HuH-7 (cell line): ENCODE data around the gene GRM7.

ENCODE experiments used
- DNase-seq: peaks from one replicate; pipeline ENCODE4 v3.0.0; 2011; ENCODE audit warnings: low spot score

GRM7 gene

GRCh38 chr3:7400360-7400759, 539.4 kb downstream of the GRM7 start:
- DNase-seq = no peak

GRCh38 chr3:7401418-7401817, 540.5 kb downstream of the GRM7 start:
- DNase-seq = no peak

GRCh38 chr3:7407107-7407506, 546.2 kb downstream of the GRM7 start:
- no peak for DNase-seq

DNA sequence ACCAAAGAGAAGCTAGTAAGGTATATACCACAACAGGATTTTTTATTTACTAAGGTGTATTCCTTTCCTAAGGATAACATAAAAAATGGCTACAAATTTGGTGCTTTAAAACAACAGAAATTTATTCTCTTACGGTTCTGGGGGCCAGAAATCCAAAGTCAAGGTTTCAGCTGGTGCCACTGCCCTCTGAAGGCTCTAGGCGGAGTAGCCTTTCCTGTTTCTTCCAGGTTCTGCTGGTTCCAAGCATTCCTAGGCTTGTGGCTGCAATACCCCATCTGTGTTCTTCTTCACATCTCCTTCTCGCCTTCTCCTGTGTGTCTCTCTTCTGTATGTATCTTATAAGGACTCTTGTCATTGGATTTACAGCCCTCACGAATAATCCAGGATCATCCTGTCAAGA, 549.9 kb downstream of the GRM7 start:
- DNase-seq = no peak

- no peak for DNase-seq
These were observed 560.1 kb downstream of the GRM7 start for GRCh38 chr3:7421065-7421464.

DNA sequence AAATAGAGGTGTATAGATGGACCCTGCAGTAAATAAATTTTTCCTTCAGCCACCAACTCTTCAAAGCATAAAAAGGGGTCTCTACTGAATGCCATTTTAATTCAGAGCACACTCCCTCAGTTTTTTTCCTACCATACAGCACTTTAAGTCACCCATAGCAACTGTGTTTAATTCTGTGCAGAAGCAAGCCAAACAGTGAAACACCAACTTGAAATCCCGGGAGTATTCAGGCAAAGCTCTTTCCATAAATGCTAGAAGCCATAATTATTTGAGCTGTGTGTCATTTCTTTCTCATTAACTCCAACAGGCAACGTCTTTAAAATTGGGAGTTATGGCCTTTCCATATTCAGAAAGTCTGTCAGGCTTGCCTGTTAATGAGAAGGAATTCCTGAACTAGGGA, 562.1 kb downstream of the GRM7 start:
- no peak for DNase-seq

- DNase-seq = no peak
These were observed 563.1 kb downstream of the GRM7 start for GRCh38 chr3:7423995-7424394.

DNA sequence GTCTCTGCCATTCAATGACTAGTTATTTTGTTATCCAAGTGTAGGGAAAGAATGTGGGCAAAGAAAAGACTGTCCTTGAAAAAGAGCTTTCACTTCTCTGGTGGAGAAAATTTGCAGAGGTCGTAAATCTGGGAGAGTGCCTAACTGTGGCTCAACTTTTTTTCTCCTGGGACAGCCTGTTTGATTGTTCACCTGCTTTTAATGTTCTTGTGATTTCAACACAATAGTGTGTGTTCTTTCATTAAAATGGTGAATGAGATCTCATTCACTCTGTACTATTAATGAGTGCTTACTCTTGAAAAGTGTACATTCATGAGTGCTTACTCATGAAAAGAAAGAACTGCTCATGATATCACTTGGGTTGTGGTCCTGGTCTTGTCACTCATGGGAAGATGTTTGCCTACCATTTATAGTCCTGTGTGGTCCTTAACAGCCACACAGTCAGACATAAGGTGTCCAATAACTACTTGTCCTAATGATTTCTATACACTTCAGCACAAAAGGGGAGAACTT, 567.3 kb downstream of the GRM7 start:
- DNase-seq = no peak

- DNase-seq = no peak
These were observed 571.7 kb downstream of the GRM7 start for GRCh38 chr3:7432610-7433009.

DNA sequence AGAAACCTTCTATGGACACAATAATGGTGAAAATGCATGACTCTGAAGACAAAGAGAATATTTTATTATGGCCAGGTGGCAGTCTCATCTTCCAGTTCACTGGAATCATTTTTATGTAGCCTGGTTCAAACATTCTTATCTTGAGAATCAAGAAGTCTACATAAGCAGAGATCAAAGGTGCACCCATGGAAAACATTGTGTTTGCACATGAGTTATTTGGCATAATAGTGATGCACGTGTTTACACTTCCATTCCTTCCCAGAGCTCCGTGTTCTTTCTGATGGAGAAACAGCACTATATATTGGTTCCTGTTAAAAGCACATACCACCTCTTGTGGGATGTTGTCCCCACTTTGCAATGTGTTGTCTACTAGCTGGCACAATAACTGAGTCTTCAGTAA, 572.2 kb downstream of the GRM7 start:
- no peak for DNase-seq

DNA sequence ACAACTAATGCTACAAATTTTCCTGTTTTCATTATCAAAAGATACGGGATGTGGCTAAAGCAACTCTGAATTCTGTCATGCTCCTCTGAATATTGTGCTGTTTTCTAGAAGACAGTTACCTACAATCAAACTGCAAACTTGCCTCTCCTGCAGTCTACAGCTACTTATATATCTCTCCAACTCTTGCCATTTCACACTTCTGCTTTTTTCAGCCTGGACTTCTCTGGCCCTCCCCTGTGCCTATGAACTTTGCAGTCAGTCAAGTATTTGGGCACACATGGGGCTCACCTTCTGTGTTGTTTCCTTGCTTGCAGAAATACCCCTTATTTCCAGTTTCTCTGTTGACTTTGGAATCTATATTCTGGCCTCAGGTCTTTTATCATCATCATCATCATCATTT, 575.6 kb downstream of the GRM7 start:
- DNase-seq = no peak

- no peak for DNase-seq
These were observed 576.3 kb downstream of the GRM7 start for GRCh38 chr3:7437231-7437630.

DNA sequence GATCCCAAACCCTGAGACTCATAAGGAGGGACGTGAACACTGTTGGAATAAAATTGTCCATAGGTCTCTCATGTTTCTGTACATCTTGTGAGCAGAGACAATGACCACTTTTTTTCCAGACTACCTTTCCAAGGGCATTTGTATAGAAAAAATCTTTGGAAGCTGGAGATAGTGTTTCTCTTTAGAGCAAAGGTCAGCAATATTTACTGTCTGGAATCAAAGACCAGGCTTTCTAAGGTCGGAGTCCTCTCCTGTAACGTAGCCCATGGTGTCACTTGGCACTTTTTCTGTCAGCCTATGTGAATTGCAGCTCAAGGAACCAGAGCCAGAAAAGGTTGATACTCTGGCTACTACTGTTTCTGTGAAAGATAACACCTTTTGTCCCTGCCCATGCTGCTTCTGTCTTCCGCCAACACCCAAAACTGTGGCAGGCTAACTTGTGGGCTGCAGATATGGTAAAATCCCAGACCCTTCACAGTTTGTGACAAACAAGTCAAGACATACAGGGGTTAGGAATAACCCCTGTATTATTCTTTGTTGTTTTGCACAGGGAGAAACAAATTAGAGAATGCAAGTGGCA, 578.3 kb downstream of the GRM7 start:
- DNase-seq = no peak

GRCh38 chr3:7444886-7445285, 584.0 kb downstream of the GRM7 start:
- DNase-seq = no peak

GRCh38 chr3:7445331-7445730, 584.4 kb downstream of the GRM7 start:
- no peak for DNase-seq

DNA sequence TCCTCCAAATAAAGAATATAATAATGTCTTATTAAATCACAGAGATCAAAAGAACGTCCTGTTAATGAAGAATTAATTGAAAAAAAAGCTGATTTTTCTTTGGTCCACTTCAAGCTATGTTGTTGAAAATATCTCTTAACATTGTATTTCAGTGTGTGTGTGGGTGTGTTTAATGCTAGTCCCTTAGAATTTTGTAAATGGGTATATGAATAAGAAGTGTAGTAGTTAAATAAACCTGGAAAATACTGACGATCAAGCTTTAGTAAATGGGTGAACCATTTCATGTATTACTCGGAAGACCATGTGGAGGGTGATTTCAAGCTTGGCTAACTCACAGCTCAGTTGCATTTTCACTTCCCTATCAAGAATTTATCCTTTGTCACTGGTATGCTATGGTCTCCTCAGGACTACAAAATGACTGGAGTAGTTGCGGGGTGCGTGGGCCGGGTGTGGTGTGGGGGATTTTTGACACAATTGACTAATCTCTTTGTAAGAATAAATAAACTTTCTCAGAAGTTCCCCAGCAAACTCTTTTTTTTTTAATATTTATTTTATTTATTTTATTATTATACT, 586.4 kb downstream of the GRM7 start:
- DNase-seq = no peak

- DNase-seq = no peak
These were observed 595.5 kb downstream of the GRM7 start for GRCh38 chr3:7456386-7456785.

GRCh38 chr3:7461202-7461825, 600.4 kb downstream of the GRM7 start:
- no peak for DNase-seq

DNA sequence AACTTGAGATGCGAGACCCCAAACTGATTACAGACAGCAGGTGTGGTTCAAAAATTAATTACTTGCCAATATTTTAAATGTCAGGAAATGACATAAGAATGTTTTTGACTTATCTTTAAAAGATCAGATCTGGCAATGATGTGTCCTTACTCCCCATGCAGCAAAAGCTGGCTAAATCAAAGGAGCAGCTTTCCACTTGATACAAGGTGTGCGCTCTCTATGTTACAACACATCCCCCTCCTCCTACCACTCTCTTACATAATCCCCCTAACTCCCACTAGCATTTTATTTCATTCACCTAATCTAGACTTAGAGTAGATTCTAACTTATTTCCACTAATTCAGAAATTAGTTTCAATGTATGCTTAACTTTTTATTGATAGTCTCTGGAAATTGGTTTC, 609.0 kb downstream of the GRM7 start:
- no peak for DNase-seq

DNA sequence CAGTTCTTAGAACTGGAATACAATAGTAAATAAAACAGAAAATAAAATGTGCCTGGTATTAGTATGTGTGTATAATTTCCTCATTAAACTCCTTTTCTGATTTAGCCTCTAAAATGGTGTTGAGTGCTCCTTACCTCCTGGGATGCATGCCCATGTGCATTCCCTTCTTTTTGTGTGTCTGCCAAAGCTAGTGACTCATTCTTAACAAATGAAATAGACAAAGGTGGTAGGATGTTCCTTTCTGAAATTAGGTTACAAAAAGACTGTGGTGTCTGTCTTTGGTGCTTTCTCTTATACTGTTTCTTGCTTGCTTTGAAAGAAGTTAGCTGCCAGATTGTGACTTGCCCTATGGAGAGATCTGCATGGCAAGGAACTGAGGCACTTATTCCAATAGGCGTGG, 623.7 kb downstream of the GRM7 start:
- DNase-seq = no peak

DNA sequence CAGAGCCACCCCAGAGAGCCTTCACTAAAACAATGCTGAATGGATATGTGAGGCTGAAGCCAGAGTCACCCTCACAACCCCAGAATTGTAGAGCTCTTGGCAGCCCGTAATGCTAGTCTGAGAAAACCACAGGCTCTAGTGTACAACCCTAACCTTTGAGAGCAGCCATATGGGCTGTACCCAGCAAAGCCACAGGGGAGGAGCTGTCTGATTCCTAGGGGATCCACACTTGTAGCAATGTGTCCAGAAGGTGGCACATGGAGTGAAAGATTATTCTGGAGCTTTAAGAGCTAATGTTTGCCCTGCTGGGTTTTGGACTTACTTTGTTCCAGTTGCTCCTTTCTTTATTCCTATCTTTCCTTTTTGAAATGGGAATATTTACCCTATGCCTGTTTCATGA, 626.8 kb downstream of the GRM7 start:
- DNase-seq = no peak

DNA sequence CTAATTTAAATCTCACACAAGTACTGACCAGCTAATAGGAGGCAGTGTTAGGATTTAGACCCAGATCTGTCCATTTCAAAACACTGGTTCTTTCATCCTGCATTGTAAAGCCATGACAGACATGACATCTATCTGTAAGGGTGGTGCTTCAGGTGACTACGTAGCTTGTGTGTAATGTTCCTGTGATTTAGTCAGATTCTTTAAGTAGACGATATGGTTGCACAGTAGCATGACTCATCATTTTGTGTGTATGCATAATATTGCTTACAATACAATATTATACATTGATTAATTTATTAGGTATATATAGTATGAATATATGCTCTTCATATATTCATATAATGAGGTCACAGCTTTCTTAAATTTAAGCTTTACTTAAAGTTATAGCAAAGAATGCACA, 628.5 kb downstream of the GRM7 start:
- no peak for DNase-seq

GRCh38 chr3:7498715-7499114, 637.8 kb downstream of the GRM7 start:
- DNase-seq = no peak

DNA sequence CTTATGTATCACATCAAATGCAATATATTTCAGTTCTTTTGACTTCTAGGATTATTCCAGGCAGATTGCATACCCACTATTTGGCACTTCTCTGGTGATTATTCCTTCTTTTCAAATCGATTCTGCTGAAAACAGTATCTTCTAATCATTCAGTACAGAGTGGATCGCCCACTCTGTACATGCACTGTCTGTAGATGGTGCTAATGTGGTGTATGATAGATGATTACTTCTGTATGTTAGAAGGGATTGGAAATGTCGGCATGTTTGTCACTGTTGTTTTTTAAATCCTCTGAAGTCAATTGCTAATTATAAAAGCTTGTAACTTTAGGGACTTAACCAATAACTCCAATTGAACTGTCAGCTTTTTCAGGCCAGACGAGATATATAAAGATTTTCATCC, 642.5 kb downstream of the GRM7 start:
- DNase-seq = no peak
